ENCODE data around the gene SSH2.

DNA sequence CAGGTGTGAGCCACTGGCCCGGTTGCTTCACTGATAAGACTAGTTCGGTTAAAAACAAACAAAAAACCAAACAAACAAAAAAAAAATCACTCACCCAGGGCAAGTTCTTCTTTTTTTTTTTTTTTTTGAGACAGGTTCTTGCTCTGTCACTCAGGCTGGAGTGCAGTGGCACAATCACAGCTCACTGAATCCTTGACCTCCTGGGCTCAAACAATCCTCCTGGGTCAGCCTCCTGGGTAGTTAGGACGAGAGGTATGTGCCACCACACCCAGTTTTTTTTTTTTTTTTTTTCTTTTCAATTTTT lies 187.9 kb downstream of the SSH2 start:
- TF ChIP-seq ZNF274 (IDR thresholded peaks at IDR 0.05; ENCODE audit: low read length) (no peak), ZNF274 (tag by site-specific recombination; IDR thresholded peaks at IDR 0.05; ENCODE audit: borderline replicate concordance) (no peak), ZSCAN16 (tag by site-specific recombination; IDR thresholded peaks at IDR 0.05) (no peak)

All from HEK293 (cell line).